ENCODE results near the gene AQP5.

DNA sequence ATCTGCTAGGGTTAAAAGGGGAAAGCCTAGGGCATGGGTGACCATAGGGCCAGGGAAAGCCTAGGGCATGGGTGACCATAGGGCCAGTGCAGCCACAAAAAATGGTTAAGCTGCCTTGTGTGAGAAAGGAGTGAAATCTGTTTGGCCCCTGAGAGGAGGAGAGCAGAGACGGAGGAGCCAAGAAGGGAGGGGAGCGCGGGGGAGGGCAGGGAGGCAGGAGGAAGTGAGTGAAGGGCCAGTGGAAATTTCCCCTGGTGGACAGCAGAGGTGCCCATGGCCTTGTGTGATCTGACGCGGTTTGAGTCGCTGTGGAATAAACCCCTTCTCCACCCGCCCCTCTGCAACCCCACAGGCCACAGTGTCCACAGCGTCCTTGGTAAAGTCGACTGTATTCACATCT, 10.5 kb downstream of the AQP5 start:
- TF ChIP-seq EZH2phosphoT487 (IDR thresholded peaks at IDR 0.05; ENCODE audit: borderline replicate concordance, low read length) (no peak), EZH2 (IDR thresholded peaks at IDR 0.05; ENCODE audit: low read length, unreplicated experiment) (no peak)
- TF ChIP-seq, protein P1, sequence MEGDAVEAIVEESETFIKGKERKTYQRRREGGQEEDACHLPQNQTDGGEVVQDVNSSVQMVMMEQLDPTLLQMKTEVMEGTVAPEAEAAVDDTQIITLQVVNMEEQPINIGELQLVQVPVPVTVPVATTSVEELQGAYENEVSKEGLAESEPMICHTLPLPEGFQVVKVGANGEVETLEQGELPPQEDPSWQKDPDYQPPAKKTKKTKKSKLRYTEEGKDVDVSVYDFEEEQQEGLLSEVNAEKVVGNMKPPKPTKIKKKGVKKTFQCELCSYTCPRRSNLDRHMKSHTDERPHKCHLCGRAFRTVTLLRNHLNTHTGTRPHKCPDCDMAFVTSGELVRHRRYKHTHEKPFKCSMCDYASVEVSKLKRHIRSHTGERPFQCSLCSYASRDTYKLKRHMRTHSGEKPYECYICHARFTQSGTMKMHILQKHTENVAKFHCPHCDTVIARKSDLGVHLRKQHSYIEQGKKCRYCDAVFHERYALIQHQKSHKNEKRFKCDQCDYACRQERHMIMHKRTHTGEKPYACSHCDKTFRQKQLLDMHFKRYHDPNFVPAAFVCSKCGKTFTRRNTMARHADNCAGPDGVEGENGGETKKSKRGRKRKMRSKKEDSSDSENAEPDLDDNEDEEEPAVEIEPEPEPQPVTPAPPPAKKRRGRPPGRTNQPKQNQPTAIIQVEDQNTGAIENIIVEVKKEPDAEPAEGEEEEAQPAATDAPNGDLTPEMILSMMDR (conservative IDR thresholded peaks at IDR 0.05; ENCODE audit: low read depth, low read length), result no peak
